Gastroesophageal sphincter (tissue), 3 donors: ENCODE measurements around the gene REPS1.

Experiments
- EP300 ChIP-seq: sonication (generic); formaldehyde crosslinking; IDR thresholded peaks from one replicate; pipeline ENCODE4 v1.6.1; 2017; ENCODE audit warnings: antibody characterized with exemption, mild to moderate bottlenecking
- POLR2A ChIP-seq, 2 donors: fragments of 450-650 bp; IDR thresholded peaks; one replicate each; pipeline ENCODE4 v1.6.1; 2017; ENCODE audit warnings: antibody characterized with exemption in 2 of 2, mild to moderate bottlenecking in 2 of 2, moderate library complexity in 1 of 2
- POLR2AphosphoS5 ChIP-seq: sonication (generic); formaldehyde crosslinking; IDR thresholded peaks from one replicate; pipeline ENCODE4 v1.6.1; 2017; ENCODE audit warnings: antibody characterized with exemption
- TF ChIP-seq, protein P1 (sequence below), 4 experiments: fragments of 200-600 bp in 2 of 4; fragments of 450-650 bp in 2 of 4; sonication (generic) in 1 of 4; IDR thresholded peaks; one replicate each; pipeline ENCODE4 v1.5.1; 2017 to 2019; ENCODE audit warnings: antibody characterized with exemption in 4 of 4, mild to moderate bottlenecking in 2 of 4, moderate library complexity in 2 of 4

DNA sequence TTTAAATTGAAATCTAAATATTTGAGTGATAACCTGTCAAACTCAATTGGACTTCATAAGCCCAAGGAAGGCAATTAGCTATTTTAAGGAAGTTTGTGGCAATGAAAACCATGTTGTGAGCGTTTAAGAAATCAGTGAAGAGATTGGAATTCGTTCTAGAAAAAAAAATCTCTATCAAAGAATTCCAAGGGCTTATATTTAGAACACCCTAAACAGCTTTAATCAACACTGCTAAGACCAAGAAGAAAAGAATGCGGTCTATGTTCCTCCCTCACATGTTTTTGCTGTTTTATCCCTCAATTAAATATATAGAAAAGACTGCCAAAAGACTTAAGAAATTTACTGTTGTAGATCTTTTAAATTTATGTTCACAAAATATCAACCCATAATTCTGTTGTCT lies 23.9 kb upstream of the REPS1 start:
- TF ChIP-seq, protein P1, sequence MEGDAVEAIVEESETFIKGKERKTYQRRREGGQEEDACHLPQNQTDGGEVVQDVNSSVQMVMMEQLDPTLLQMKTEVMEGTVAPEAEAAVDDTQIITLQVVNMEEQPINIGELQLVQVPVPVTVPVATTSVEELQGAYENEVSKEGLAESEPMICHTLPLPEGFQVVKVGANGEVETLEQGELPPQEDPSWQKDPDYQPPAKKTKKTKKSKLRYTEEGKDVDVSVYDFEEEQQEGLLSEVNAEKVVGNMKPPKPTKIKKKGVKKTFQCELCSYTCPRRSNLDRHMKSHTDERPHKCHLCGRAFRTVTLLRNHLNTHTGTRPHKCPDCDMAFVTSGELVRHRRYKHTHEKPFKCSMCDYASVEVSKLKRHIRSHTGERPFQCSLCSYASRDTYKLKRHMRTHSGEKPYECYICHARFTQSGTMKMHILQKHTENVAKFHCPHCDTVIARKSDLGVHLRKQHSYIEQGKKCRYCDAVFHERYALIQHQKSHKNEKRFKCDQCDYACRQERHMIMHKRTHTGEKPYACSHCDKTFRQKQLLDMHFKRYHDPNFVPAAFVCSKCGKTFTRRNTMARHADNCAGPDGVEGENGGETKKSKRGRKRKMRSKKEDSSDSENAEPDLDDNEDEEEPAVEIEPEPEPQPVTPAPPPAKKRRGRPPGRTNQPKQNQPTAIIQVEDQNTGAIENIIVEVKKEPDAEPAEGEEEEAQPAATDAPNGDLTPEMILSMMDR (IDR thresholded peaks at IDR 0.05), result no peak
- TF ChIP-seq POLR2AphosphoS5 (no peak), EP300 (no peak), POLR2A (IDR thresholded peaks at IDR 0.05) (no peak)
